Neuron (in vitro differentiated cells): ENCODE measurements around the gene MLXIPL.
A peak's percentile ranks its signal among the peaks of the same experiment; 100 is the strongest.
"Not testable (repeated sequence)": the region's sequence is repeated elsewhere in the genome, so short reads cannot be mapped to it uniquely, and the experiment has no call there.

Experiments used
- H2AFZ ChIP-seq: one replicate; pipeline ENCODE4 v1.6.1; 2013; ENCODE audit warnings: low read depth, mild to moderate bottlenecking, inconsistent platforms, low read length, moderate library complexity
- H3K27me3 ChIP-seq: one replicate; pipeline ENCODE4 v1.6.1; 2013; ENCODE audit warnings: low read length; ENCODE audit not compliant: insufficient read depth
- H3K36me3 ChIP-seq: one replicate; pipeline ENCODE4 v1.6.1; 2013; ENCODE audit warnings: low read length; ENCODE audit not compliant: insufficient read depth
- H3K4me1 ChIP-seq: one replicate; pipeline ENCODE4 v1.6.1; 2013; ENCODE audit warnings: low read length; ENCODE audit not compliant: insufficient read depth
- H3K4me3 ChIP-seq: 2 replicates; pipeline ENCODE4 v1.5.1; 2013; ENCODE audit warnings: mild to moderate bottlenecking, low read length, moderate library complexity
- H3K9me3 ChIP-seq: one replicate; pipeline ENCODE4 v1.6.1; 2013; ENCODE audit warnings: low read length

Gene MLXIPL

DNA sequence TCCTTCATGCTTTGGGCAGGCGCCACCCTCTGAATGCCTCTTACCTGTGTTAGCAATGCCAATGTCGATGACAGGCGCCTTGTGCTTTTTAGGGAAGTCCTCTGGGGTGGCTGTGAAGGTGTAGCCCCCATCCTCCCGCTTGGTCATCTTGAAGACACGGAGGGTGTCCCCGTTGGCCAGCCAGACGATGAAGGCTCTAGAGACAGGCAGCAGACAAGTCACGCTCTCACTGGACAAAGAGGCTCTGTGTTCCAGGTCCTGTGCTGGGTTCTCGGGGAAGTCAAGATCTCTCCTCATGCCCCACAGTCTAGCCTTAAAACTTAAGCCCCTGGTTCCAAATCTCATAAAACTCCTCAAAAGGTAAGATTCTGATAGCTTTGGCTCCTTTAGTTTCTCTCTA is 51.0 kb downstream of the MLXIPL start:
- H3K27me3 ChIP-seq, result no peaks in the 10 kb centered on the region
- H3K4me3 ChIP-seq, result no peak overlapping the region
- no peak overlapping the region for H2AFZ ChIP-seq
- peaks cover 7% of the 10 kb centered on the region for H3K4me1 ChIP-seq
- no peaks in the 10 kb centered on the region for H3K9me3 ChIP-seq
- peaks cover 59% of the 10 kb centered on the region for H3K36me3 ChIP-seq

DNA sequence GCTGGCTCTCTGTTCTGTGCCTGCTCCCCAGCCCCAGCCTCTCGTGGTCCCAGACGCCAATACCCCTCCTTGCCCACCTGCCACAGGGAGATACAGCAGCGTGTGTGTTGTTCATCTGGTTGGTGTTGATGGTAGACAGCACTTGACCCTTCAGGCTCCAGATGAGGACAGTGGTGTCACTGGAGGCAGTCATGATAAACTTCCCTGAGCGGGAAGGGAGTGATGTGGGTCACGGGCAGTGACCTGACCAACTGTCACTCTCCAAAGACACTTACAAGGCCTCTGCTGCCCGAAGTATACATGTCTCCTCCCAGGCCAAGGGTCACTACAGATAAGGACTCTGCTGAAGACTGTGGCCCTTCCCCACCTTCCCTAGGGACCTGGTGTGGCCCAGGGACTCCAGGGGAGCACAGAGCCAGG is 51.5 kb downstream of the MLXIPL start:
- no peaks in the 10 kb centered on the region for H3K27me3 ChIP-seq
- no peak overlapping the region for H3K4me3 ChIP-seq
- no peaks in the 10 kb centered on the region for H3K9me3 ChIP-seq
- H3K36me3 ChIP-seq, result peaks cover 59% of the 10 kb centered on the region
- H3K4me1 ChIP-seq, result peaks cover 7% of the 10 kb centered on the region
- no peak overlapping the region for H2AFZ ChIP-seq

DNA sequence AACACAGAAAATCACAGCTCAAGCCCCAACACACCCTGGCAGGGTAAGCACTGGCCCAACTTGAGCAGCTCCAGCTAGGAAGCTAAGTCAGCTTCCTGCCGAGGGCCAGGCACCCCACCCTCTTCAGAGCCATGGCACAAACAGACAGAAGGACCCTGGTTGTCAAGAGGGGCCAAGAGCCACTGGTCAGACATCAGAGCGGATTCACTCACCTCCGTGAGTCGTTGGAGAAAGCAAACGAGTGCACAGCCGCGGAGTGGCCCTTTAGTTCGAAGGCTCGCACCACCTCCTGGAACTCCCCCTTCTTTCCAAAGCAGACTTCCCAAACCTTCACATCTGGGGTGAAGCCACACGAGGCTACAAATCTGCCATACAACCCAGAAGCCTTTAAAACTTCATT is 53.3 kb downstream of the MLXIPL start:
- no peak overlapping the region for H3K4me3 ChIP-seq
- H3K4me1 ChIP-seq, result no peaks in the 10 kb centered on the region
- H2AFZ ChIP-seq, result no peak overlapping the region
- no peaks in the 10 kb centered on the region for H3K9me3 ChIP-seq
- H3K27me3 ChIP-seq, result no peaks in the 10 kb centered on the region
- peaks cover 56% of the 10 kb centered on the region for H3K36me3 ChIP-seq

DNA sequence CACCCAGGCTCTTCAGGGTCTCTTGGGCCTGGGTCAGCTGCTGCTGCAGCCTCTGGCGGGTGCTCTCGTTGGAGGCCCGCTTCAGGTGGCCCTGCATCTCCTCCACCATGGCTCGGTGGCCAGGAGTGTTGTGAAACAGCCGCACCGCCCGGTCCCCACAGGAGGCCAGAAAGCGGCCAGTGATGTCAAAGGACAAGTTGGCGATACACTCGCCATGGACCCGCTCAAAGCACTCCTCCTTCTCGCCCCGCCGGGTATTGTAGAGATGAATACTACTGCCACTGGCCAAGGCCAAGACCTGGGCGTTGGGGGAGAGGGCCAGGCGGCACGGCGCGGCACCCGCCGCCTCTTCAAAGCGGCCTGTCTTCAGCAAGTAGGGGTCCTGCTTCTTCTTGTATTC is 53.8 kb downstream of the MLXIPL start:
- Histone ChIP-seq H3K36me3 (peaks cover 56% of the 10 kb centered on the region), H2AFZ (no peak overlapping the region), H3K4me1 (no peaks in the 10 kb centered on the region), H3K27me3 (no peaks in the 10 kb centered on the region), H3K9me3 (no peaks in the 10 kb centered on the region), H3K4me3 (no peak overlapping the region)

DNA sequence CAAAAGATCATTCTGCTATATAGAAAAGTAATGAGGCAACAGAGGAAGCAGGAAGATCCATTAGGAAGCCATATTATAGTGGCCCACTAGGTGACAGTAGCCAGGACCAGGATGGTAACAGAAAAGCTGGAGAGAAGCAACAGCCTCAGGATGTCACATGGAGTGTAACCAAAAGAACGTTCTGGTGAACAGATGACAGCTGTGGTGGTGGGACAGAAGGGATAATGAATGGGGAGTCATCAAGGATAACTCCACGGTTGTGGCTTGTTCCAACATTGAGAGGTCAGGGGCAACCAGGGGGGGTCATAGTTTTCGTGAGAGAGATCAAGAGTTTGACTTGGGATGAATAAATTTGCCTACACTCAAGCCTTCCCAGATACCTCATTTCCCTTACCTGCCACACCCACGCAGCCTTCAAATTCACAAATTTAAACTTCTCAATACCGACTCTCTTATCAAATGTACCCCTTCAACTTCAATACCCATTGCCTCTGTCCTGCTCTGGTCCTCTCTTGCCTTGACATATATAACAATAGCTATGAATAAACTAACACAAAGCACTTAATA is 55.2 kb downstream of the MLXIPL start:
- no peak overlapping the region for H2AFZ ChIP-seq
- no peaks in the 10 kb centered on the region for H3K27me3 ChIP-seq
- H3K36me3 ChIP-seq, result peaks cover 48% of the 10 kb centered on the region
- no peaks in the 10 kb centered on the region for H3K9me3 ChIP-seq
- H3K4me3 ChIP-seq, result no peak overlapping the region
- H3K4me1 ChIP-seq, result no peaks in the 10 kb centered on the region

DNA sequence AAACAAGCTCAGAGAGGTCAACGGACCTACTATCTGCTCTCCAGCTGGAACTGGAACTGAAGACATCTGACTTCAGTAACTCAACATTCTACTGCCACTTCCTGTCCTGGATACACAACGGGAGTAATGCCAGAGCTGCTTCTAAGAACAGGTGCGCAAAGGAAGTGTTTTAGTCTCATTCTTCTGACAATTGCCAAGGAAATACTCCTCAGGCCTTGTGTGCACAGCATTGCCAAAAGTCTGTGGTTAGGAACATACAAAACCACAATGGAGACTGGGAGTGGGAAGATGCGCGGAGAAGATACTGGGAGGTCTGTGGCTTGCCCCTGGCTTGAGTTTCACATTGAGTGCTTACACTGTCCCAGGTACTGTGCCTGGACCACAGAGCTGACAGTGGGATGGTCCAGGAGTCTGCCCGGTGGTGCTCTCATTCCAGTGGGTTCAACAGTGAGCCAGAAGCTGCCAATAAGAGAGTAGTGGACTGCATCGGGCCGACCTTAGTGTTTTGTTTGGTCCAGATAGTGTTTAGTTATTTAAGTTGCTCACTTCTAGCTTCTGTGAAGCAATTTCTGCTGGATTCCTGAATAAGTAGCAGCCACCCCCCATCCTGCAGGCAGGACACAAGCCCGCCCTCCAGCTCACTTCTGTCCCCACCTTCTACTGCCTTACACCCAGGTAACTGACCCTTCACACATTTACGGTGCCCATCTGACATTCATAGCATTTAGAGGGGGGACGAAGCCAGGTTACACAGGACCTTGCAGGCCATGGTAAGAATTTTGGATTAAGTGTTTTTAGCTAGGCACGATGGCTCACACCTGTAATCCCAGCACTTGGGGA is 56.3 kb downstream of the MLXIPL start:
- Histone ChIP-seq H3K27me3 (no peaks in the 10 kb centered on the region), H3K4me3 (no peak overlapping the region), H3K4me1 (no peaks in the 10 kb centered on the region), H3K9me3 (no peaks in the 10 kb centered on the region), H2AFZ (no peak overlapping the region), H3K36me3 (peaks cover 37% of the 10 kb centered on the region)

DNA sequence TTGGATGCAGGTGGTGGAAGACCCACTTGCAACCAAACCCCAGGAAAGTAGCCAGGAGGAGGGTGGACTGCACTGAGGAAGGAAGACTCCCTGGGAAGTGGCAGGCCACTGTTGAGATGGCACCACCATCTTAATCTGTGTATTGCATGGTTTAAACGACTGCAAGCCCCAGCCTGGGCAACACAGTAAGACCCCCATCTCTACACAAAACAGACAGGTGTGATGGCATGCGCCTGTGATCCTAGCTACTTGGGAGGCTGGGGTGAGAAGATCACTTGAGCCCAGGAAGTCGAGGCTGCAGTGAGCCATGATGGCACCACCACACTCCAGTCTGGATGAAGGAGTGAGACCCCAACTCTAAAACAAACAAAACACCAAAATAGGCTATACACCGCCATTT is 57.2 kb downstream of the MLXIPL start:
- no peaks in the 10 kb centered on the region for H3K27me3 ChIP-seq
- no peaks in the 10 kb centered on the region for H3K4me1 ChIP-seq
- no peak overlapping the region for H3K4me3 ChIP-seq
- H3K9me3 ChIP-seq, result no peaks in the 10 kb centered on the region
- H3K36me3 ChIP-seq, result peaks cover 28% of the 10 kb centered on the region
- H2AFZ ChIP-seq, result no peak overlapping the region

DNA sequence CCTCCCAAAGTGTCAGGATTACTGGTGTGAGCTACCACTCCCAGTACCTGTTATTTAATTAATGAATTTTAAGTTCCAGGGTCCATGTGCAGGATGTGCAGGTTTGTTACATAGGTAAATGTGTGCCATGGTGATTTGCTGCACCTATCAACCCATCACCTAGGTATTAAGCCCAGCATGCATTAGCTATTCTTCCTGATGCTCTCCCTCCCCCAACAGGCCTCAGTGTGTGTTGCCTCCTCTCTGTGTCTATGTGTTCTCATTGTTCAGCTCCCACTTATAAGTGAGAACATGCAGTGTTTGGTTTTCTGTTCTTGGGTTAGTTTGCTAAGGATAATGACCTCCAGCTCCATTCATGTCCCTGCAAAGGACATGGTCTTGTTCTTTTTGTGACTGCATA is 57.9 kb downstream of the MLXIPL start:
- H3K36me3 ChIP-seq, result peaks cover 24% of the 10 kb centered on the region
- not testable (repeated sequence) for H3K4me3 ChIP-seq, H3K9me3 ChIP-seq, H3K27me3 ChIP-seq, H2AFZ ChIP-seq, H3K4me1 ChIP-seq

DNA sequence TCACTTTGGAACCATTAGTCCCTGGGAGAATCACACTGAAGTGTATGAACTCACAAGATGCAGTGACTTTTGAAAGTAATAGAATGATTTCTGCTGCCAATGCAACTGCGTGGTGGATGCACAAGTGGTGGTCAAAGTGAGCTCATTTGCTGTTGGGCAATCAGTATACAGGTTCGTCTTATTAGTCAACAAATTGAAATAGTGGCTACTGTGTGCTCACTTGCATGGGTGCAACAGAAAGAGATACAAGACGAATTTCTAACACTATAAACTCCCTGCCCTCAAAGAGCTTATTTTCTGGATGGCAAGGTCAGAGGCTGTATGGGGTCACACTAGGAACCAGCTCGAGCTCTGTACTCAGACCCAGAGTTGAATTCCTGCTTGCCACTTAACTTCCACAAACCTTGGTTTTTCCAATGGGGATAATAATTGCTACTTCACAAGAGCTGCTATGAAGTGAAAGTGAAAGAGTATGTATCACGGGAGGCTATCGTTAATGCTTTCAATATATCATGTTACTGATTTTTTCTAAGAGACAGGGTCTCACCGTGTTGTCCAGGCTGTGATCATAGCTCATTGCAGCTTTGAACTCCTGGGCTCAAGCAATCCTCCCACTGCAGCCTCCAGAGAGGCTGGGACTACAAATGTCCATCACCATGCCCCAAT is 58.5 kb downstream of the MLXIPL start:
- Histone ChIP-seq H3K4me3 (no peak overlapping the region), H3K36me3 (peaks cover 20% of the 10 kb centered on the region), H3K9me3 (no peaks in the 10 kb centered on the region), H3K4me1 (no peaks in the 10 kb centered on the region), H2AFZ (no peak overlapping the region), H3K27me3 (no peaks in the 10 kb centered on the region)

DNA sequence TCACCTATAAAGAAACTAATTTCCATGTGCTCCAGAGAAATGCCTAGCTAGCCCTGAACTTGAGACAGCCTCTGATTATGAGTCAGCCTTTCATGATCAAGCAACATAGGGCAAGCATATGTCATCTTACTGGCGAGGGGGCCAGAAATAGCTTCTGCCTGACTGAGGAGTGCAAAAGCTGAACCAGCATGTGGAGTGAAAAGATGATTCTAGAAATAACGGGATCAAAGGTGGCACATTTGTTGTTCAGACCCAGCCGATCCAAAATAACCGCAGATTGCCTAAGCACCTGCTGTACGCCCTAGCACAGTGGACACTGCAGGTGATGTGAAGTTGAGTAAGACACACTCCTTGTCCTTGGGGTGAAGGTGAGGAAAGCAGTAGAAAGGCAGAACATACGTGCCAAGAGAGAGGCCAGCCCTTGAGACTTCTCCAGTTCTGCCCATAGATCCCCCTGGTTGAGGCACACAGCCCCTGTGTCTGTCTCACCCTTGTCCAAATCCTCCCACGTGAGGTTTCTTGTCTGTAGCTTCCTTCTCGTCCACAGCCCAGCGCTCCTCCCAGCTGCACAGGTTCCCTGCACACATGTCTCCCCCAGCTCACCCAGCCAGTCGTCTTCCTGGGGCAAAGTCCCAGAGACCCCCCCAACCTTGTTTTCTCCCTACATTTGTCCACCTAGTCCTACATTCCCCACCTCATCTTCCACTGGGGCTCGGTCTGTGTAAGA is 64.0 kb downstream of the MLXIPL start:
- Histone ChIP-seq H3K27me3 (no peaks in the 10 kb centered on the region), H3K4me3 (no peak overlapping the region), H3K9me3 (no peaks in the 10 kb centered on the region), H3K36me3 (no peaks in the 10 kb centered on the region), H3K4me1 (peaks cover 12% of the 10 kb centered on the region), H2AFZ (no peak overlapping the region)

DNA sequence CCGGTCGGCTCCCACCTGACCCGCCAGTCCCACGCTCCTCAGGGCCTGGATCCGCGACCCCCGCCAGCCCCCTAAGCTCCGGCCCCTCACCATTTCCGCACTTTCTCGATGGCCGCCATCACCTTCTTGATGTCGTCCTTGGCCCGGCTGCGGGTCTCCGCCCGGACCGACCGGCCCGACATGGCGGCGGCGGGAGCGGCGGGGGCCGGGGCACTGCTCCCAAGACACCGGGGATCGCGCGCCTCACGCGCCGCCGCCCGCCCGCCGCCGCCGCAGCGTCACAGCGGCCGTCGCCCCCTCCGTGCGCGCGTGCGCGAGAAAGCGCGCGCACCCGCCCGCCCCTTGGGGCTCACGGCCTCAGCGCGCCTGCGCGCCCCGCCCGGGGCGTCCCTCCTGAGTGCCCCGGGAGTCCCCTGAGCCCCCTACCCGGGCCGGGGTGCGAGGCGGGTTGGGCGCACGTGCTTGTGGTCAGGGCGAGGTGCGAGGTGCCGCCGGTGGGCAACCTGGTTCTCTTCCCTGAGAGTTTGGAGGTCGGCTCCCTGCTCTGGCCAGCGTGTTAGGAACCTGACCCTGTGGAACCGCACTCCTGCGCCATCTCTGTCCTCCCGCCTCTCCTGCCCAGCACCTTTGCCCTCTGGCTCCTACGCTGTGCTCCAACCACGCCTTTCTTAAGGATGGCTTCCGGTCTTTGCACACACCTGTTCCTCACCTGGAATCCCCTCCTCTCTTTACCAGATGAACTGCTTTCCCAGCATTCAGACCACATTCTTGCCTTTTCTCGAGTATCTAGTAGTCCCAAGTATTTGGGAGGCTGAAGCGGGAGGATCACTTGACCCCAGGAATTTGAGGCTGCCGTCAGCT is 66.7 kb downstream of the MLXIPL start, which contains the start of gene BCL7B:
TSS of gene BCL7B (minus strand) at position 294 of the 861 bp plus-strand sequence. CDS start at position 182, 112 bp downstream.
- Histone ChIP-seq H3K4me3 (peak within 1 kb of the TSS; percentile 66), H2AFZ (peak within 1 kb of the TSS; percentile 7), H3K9me3 (no peaks in the 10 kb centered on the region), H3K36me3 (peaks cover 7% of the 10 kb centered on the region), H3K4me1 (peaks cover 12% of the 10 kb centered on the region), H3K27me3 (no peaks in the 10 kb centered on the region)

DNA sequence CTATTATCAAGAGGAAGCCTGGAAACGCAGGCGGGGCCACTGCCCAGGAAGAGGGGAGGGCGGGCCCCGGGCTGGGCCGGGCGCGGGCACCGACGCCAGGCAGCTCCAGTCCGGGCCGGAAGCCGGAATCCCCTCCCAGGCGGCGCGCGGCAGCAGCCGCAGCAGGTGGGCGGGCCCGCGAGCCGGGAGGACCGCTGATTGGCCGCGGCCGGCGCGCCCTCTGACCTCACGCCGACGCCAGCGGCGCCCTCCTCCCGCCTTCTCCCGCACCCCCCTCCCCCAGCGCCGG is 67.3 kb downstream of the MLXIPL start:
- Histone ChIP-seq H3K4me1 (peaks cover 12% of the 10 kb centered on the region), H2AFZ (peak overlapping the region; percentile 7), H3K9me3 (no peaks in the 10 kb centered on the region), H3K27me3 (no peaks in the 10 kb centered on the region), H3K36me3 (peaks cover 9% of the 10 kb centered on the region), H3K4me3 (peak overlapping the region; percentile 66)
